ENCODE results near the gene AGXT2.

Gene AGXT2

DNA sequence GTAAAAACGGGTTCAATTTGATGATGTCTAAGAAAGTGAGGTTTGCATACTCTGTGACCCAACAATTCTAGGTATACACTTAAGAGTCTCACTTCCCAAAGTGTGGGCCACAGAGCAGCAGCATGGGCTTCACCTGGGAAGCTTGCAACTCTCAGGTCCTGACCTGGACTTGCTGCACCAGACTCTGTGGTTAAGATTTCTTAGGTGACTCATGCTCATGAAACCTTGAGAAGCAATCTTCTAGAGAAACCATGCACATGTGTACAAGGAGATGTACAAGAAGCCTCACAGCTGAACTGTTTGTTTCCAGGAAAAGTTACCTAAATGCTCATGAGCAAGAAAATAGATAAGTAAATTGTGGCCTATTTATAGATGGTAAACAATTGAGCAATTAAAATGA lies 88.4 kb downstream of the AGXT2 start:
- no peak for DNase-seq

DNA sequence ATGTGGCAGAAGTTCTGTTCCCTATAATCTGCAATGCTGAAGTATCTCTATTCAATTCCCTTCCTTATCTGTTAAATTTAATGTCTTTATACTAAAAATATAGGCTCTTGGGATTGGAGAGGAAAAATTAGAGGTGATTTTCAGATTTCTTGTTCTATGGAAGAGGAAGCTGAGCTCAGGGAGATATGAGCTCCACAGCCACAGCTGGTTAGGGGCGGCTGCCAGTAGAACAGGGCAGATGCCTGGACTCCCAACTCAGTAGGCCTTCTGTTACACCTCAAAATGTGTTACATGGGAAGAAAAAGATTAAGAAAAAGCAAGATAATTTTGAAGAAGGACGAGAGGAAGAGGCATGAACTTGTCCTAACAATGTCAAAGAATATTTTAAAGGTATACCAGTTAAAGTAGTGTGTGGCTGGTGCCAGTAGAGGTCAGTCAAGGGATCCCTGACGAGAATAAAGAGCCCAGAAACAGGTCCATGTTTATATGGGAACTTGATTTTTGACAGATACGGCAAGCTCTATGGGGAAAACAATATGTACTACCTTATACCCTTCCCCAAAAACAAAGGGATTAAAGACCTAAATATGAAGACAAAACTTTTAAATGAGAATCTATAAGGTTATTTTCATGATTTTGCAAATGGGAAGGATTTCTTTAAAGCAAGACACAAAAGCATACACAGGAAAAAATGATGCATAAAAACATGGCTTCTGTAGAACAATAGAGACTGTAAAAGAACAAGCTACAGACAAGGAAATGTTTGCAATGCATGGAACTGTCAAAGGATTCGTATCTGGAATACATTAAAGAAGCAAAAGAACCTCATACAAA lies 89.7 kb downstream of the AGXT2 start:
- peak in 3 of 4 experiments; percentile 11 to 35 (median 32) for DNase-seq

DNA sequence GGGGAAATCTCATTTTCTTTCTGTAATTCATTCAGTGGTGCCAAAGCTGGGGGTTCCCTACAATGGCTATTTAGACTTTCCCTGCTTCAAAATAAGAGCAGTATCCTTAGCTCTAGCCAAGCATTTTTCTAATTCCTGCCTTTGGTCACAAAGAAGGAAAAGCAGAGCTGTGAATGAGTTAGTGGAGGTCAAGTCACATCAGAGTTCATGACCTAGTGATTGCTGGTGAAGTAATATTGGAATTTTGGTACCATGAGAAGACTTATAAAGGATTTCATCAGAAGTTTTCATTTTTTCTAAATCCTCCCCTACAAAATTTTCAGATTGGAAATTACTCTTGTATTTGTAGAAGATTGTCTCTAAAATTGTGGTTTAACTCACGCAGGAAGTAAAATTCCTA lies 90.4 kb downstream of the AGXT2 start:
- no peak for DNase-seq

Measured in suppressor macrophage (primary cell).